GM19397 (cell line): ENCODE data around the gene GTF3C4.

ENCODE experiments used
- ATAC-seq: cut with Tn5 transposase; IDR thresholded peaks from one replicate; pipeline ENCODE4 v1.9.1; 2021; ENCODE audit warnings: mild to moderate bottlenecking, moderate library complexity; ENCODE audit not compliant: unreplicated experiment

Gene GTF3C4

DNA sequence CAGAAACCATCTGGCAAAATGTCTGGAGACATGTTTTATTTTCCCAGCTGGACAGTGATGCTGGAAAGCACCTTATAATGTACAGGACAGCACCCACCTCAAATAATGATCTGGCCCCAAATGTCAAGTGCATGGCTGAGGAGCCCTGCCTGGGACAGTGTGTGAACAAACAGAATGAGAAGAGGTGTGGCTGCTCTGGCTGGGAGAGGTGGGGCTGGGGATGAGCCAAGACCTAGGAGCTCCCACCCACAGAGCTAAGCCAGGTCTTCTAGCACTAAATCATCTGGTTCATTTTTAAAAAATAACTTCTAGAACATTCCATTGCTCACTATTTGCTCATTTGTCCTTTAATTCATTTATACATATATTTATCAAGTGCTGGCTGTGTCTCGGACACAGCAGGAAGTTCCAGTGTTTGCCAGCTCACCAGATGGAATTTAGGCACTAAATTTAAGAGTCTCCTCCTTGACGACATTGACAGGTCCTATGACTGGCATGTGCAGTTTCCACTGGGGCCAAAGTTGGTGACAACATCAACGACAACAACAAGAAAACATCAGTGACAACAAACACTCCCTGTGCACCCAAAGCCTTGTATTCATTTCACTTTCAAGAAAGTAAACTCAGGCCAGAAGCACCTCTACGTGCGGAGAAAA is 59.1 kb downstream of the GTF3C4 start:
- no peak for ATAC-seq

DNA sequence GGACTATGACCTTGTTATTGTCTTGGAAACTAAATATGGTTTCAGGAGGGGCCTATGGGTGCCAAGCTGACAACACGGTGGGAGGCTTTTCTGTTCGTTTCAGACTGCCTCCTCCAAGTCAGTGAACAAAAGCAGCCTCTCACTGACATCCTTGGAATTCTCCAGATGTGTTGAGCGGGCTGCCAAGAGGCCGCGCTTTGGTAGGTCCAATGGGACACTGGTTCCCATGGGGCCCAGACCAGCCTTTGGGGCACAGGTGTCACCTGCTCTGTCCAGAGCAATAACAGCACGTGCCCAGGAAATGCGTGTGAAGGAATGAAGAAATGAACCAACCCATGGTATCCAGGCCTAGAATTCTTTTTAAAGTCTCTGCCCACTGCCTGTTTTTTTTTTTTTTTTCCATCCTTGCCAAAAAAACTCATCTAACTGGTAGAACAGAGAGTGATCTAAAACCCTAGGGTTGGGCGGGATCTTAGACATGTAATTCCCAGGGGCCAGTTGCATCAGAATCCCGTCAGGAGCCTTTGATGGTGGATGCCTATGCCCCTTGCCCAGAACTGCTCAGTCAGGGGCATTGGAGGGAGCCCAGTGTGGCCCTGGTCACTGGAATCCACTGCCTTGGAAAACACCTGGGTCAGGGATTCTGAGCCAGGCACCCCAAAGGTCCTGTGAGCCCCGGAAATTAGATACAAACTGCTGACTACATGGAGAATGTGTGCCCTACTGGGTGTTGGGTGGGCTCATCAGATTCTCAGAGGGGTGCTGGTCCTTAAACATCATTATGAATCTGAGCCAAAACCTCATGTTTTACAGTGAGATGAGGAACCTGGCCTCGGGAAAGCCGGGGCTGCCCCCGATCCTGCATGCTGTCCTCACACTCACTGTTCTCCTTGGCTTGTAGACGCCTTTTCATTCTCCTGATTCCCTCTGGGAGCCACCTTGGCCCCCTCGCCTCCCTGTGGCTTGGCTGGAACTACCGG is 60.1 kb downstream of the GTF3C4 start:
- no peak for ATAC-seq

DNA sequence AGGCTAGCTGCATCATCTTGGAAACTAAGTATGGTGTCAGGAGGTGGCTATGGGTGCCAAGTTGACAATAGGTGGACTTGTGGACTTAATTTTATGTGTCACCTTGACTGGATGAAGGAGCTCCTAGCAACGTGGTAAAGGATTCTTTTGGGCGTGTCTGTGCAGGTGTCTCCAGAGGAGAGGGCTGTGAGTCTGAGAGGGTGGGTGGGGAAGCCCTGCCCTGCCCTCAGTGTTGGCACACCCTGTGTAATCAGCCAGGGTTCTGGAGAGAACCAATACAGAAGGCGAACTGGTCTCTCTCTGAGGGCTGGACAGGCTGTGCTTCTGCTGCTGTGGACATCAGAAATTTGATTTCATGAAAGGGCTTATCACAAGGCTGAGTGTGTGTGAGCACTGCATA is 61.0 kb downstream of the GTF3C4 start:
- ATAC-seq = no peak

DNA sequence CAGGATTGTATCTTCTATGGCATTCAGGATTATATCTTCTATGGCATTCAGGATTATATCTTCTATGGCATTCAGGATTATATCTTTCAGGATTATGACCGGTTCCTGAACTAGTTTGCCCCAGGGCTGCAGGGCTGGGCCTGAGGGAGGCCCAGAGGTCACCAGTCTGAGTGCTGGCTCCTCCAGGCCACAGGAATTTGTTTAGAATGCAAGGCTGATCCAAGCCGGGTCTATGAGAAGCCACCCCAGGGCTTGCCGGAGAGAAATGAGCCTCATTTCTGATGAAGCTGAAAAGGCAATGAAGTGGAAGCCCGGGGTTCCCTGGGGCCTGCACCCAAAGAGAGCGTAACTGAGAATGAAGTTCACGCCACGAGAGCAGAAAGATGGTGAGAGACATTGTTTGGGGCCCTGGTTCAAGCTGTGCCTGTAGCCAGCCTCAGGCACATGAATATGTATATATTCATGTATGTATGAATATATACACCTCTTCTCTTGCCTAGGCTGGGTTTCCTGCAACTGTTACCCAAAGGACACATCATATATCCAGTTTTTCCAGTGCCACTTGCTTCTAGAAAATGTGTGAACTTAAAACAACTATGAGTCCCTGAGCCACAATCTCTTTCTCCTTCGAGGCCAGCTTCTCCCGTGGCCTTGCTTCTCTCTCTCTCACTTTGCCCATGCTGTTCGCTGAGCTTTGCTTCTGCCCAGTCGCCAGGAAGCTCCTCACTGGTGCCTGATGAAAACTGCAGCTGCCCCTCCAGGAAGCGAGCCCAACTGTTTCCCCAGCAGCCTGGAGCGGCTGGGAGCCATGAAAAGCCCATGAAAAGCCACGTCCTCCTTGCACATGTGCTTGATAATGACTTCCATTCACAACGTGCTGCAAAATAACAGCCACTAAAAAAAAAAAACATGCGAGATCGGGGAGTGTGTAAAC is 62.3 kb downstream of the GTF3C4 start:
- ATAC-seq = no peak

DNA sequence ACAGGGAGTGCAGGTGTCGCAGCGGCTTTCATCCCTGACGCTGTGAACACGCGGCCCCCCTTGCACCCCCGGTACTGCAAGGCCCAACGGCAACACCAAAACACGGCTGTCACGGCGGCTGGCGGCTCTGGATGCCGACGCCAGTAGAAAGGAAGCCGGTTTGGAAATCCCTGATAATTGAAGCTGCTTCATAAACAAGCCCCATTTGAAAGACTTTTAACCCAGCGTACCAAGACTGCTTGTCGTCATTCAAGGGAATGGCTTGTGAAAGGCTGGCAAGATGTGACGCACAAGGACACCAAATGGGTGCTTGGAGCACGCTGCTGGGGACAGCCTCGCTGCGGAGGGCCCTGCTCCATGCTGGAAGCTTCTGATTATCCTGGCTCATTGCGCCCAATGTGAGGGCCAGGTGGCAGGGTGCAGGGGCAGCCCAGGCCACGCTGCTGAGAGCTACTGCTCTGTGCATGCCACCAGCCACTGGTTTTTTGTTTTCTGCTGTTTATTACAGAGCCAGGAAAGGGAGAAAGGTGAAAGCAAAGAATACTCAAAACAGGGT is 63.1 kb downstream of the GTF3C4 start:
- ATAC-seq = no peak

DNA sequence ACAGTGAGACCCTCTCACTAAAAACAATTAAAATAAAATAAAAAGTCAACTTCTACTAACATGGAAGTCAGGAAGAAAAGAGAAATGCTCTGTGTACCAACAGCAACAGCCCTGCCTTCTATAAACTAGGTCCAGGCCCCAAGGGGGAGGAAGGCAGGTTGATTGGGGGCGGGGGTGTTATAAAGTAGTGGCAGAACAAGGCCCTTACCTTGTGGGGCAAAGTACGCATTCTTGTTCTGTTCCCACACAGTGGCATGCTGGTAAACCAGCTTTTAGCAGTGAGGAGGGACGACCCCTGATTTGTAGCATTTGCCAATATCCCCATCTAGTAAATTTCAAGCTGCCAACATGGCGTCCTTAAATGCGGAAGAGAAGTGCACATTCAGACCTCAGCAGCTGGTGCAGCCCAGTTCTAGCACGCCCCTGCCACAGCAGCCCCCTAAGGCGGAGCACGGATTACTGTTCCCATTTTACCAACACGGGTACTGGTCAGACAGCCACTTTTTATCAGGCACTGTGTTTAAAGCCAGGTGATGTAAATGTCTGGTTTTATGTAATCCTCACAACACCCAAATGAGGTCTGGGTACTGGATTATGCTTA is 69.5 kb downstream of the GTF3C4 start:
- no peak for ATAC-seq

DNA sequence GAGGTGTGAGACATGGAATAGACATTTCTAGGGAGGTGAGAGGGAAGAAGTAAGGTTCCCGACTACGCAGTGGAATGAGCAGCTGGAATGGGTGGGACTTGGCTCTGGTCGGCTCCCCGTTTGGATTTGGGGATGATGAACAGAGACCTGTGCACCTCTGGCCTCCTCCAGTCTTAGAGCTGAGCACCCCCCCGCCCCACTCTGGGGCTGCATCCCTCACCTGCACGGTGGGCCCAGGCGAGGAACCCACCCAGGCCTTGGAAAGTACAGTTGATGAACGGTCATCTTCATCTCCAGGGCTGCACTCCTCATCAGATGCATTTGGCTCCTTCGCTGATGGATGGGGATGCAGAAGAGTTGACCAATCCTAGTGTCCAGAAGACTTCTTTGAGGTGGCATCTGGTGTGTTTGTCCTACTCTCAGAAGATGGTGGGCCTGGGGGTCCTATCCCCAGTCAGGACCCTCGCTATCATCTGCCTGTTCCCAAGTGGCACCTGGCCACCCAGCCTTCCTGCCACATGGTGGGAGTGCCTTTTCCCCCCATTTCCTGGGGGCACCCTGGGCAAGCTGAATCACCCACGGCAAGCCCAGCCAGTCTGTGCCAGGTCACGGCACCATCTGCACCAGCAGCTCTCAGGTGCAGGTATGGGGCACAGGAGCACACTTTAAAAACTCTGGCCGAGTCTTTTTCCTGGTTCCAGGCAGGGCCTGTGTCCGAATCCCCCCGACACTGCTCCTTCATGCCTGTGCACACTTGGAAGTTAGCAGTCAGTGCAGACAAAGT is 70.5 kb downstream of the GTF3C4 start:
- ATAC-seq = no peak

DNA sequence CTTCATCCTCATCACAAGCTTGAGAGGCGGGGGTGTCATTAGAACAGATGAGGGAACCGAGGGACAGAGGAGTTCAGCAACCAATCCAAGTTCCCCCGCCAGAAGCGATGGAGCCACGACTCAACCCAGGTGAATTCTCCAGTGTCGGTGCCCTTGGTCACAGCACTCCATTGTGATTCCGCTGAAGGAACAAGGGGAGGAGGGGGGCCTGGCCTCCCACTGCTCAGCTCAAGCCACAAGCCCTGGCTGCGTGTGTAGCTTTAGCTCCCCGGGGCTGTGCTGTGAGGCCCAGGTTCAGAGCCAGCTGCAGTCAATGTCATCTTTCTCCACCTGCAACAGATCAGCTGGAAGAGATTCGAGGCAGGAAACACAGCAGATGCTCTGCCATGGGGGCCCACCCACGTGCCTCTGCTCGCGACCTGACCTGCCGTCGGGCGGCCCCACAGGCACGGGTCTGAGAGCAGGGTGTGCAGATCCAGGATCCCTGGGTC is 72.6 kb downstream of the GTF3C4 start:
- no peak for ATAC-seq

DNA sequence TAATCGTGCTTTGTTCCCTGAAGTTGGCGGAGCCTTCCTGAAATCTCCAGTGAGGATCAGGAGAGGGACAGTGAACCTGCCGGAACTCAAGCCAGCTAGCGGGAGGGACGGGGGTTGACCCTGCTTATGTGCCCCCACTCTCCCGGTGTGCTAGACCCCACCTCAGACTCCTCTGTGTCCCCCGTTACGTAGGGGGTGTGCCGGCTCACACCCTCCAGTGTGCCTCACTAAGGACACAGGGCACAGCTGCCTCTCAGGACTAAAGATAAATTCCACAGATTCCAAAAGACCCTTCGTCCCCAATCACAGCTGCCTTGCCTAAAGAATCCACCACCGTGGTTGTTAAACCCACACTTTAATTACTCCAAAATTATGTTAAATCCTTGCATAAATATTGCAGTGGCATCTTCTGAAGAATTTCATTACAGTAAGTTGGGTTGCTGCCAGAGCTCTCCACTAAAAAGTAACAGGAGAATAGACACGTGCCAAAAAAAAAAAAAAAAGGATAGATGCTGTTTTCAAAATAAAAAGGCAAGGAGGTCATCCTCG is 73.7 kb downstream of the GTF3C4 start:
- no peak for ATAC-seq
